GM12891 (cell line): ENCODE measurements around the gene DET1.

Experiments used
- POLR2A ChIP-seq: IDR thresholded peaks from 2 replicates; pipeline ENCODE4 v1.6.1; 2011; ENCODE audit warnings: low read depth, low read length, control low read depth
- POLR2AphosphoS5 ChIP-seq: IDR thresholded peaks from 2 replicates; pipeline ENCODE4 v1.6.1; 2011; ENCODE audit warnings: low read depth, low read length, control low read depth

DNA sequence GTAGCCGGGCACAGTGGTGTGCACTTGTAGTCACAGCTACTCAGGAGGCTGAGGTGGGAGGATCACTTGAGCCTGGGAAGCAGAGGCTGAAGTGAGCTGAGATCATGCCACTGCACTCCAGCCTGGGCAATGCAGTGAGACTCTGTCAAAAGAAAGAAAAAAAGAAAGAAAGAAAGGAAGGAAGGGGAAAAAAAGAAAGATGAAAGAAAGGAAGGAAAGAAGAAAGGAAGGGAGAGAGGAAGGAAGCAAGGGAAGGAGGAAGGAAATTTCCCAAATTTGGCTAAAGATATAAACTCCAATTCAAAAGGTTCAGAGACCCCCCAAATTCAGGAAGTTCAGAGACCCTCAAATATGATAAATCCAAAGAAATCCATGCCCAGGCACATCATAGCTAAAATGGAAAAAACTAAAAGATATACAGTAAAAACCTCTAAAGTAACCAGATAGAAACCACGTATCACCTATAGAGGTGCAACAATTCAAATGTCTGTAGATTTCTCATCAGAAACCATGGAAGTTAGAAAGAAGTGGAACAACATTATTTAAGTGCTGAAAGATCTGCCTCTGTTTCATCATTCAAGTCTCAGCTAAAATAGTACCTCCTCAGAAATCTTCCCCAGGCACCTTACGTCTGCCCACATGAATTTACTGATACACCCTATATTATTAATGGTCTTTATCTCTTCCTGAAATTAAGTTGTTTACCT is 10.7 kb downstream of the DET1 start:
- TF ChIP-seq POLR2A (no peak), POLR2AphosphoS5 (no peak)
